H4 (cell line): ENCODE data around the gene TMEM33. TPM values are rescaled to one million over a fixed set of nuclear protein-coding genes. Genes with fewer than 3 reads are reported as not detected.

Experiments used
- DNase-seq: peaks from one replicate; pipeline ENCODE4 v3.0.0-alpha.2; 2015; ENCODE audit warnings: low spot score
- total RNA-seq: library from RNA; depleted of rRNA; stranded (reverse); fragments of >200 nt; shearing (Covaris generic); gene quantifications from 2 replicates; pipeline ENCODE4 v1.2.3, GENCODE V29; 2014

Gene TMEM33
- total RNA-seq, 1 experiment from 2014 or later: 101 TPM

GRCh38 chr4:41939016-41939626 lies 3.9 kb downstream of the TMEM33 start:
- peak; percentile 31 for DNase-seq

- DNase-seq: no peak
These were observed 5.6 kb downstream of the TMEM33 start for GRCh38 chr4:41940834-41941233.

- no peak for DNase-seq
These were observed 8.3 kb downstream of the TMEM33 start for GRCh38 chr4:41943506-41943905.

GRCh38 chr4:41944089-41944488 lies 8.9 kb downstream of the TMEM33 start:
- DNase-seq: no peak

GRCh38 chr4:41949531-41949930 lies 14.3 kb downstream of the TMEM33 start:
- DNase-seq: no peak

GRCh38 chr4:41957634-41958033 lies 22.4 kb downstream of the TMEM33 start:
- DNase-seq: peak; percentile 51

- no peak for DNase-seq
These were observed 27.9 kb downstream of the TMEM33 start for GRCh38 chr4:41963105-41963504.

GRCh38 chr4:41964401-41964800 lies 29.2 kb downstream of the TMEM33 start:
- no peak for DNase-seq

GRCh38 chr4:41967392-41967791 lies 32.2 kb downstream of the TMEM33 start:
- DNase-seq: no peak

GRCh38 chr4:41969671-41970070 lies 34.4 kb downstream of the TMEM33 start:
- no peak for DNase-seq

- DNase-seq: no peak
These were observed 40.1 kb downstream of the TMEM33 start for GRCh38 chr4:41975341-41975740.

- DNase-seq: no peak
These were observed 41.7 kb downstream of the TMEM33 start for GRCh38 chr4:41976775-41977516.

GRCh38 chr4:41977709-41978108 lies 42.5 kb downstream of the TMEM33 start:
- peak; percentile 21 for DNase-seq

GRCh38 chr4:41981456-41981855 lies 46.2 kb downstream of the TMEM33 start, which contains the start of gene DCAF4L1:
Gene DCAF4L1, plus strand, starts transcription at chr4:41981756. Its CDS starts 37 bp downstream, at chr4:41981793.
- DNase-seq: no peak

GRCh38 chr4:41982716-41983115 lies 47.5 kb downstream of the TMEM33 start:
- DNase-seq: no peak

- DNase-seq: no peak
These were observed 49.9 kb downstream of the TMEM33 start for GRCh38 chr4:41985151-41985550.

- no peak for DNase-seq
These were observed 54.8 kb downstream of the TMEM33 start for GRCh38 chr4:41989994-41990364.

GRCh38 chr4:41990365-41991111 lies 55.3 kb downstream of the TMEM33 start, which contains the start of gene SLC30A9:
Gene SLC30A9, plus strand, starts transcription at chr4:41990530. Its CDS starts 122 bp downstream, at chr4:41990652.
- DNase-seq: peak; percentile 98

- DNase-seq: no peak
These were observed 56.9 kb downstream of the TMEM33 start for GRCh38 chr4:41991916-41992767.

GRCh38 chr4:41992967-41993857 lies 58.0 kb downstream of the TMEM33 start:
- DNase-seq: no peak
